HPDE6-E6E7 (cell line): ENCODE results near the gene SNHG17.

Source experiments
- DNase-seq: peaks from one replicate; pipeline ENCODE4 v3.0.0; 2011; ENCODE audit warnings: missing footprints; ENCODE audit errors: extremely low spot score

SNHG17 gene

DNA sequence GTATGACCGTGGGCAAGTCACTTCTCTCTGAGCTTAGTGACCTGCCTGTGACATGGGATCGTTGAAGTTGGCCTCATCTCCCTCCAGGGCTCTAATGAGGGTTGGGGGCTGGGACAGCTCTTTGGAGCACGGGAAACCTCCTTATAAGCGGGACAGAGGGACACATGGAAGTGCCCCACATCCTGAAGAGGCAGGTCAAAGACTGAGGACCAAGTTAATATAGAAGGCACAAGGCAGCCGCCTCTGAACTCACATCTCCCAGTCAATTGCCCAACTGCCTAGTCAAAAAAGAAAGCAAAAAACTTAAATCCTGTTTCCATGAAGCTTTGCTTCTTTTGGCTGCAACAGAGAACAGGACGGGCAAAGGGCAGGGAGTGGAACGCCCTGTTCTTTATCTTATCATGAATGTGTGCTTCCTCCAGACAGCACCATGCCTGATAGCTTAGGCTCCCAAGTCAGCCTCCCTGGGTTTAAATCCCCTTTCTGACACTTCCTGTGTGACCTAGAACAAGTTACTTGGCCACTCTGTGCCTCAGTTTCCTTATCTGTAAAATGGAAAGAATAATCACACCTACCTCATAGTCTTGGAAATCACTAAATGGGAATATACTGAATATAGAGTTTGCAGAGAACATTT is 61.8 kb downstream of the SNHG17 start:
- DNase-seq = no peak

DNA sequence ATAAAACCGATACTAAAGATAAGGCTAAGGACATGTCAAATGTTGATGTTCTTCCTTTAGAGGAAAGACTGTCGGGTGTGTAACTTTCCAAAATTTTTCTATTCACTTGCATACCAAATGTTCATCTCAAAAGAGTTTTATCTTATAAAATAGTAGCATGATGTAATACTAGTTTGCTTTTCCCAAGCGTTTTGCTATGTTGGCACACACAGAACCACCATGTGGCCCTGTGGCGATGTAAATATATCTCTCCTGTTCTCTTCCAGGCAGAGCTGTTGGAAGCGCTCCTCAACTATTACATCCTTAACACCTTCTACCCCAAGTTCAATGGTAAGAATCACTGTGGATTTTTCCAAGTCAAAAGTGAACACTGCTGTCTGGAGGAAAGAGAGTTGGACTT is 62.3 kb downstream of the SNHG17 start:
- DNase-seq = no peak
